ENCODE data around the gene FOXL3.

- peak; percentile 25 for TF ChIP-seq POLR2A (IDR thresholded peaks at IDR 0.05)
- no peak for TF ChIP-seq CTCF (IDR thresholded peaks at IDR 0.05)
Measured at GRCh38 chr7:326809-327232, 36.9 kb downstream of the FOXL3 start.

All from right lobe of liver (tissue), 4 donors.